ENCODE measurements around the gene SCRT2. TPM values are rescaled to one million over a fixed set of nuclear protein-coding genes. Genes with fewer than 3 reads are reported as not detected.

SCRT2 gene
- total and polyA plus RNA-seq, 9 of the 15 experiments (the other 6 are each of a cell fraction or from before 2014, with no cell fraction given), result 0.04 to 0.75 (median 0.13) TPM; not detected in 2

DNA sequence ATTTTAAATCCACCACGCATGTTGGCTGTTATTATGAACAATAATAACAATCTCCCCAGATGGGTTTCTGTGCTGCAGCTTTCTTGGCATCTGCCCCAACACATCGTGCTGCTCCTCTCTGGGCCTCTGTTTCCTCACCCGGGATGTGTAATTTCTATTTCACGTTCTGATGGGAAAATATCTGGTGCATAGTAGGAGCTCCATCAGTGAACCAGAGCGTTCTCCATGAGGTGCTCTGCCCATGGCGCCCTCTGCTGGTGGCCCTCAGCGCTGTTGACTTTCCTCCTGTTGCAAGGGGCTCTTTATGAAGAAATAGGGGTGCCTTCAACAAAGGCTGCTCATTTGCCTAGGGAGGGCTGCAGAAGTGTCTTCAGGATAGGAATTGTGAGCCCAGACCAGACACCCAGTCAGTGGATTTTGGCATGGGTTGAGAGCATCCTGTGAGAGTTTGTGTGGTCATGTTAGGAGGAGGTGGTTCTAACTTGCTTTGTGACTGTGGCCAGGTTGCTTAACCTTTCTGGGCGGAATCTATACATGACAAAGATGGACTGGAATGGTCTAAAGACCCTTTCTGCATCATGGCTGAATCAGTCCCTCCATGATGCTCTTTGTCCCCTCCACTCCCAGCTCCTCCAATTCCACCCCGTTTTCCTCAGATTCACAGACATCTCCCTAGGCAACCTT, 8.1 kb downstream of the SCRT2 start (continued):
- TF ChIP-seq ZFP36 (IDR thresholded peaks at IDR 0.05; ENCODE audit: low read depth, low read length, partially characterized antibody) (peak; percentile 71), ZNF79 (CRISPR knock-in tag; IDR thresholded peaks at IDR 0.05; ENCODE audit: low read depth) (no peak), POLR2AphosphoS2 (IDR thresholded peaks at IDR 0.05; ENCODE audit: low read length) (no peak), CREBBP (IDR thresholded peaks at IDR 0.05; ENCODE audit: low read depth, low read length) (no peak), IFI16 (CRISPR knock-in tag; IDR thresholded peaks at IDR 0.05) (no peak), ZNF311 (CRISPR knock-in tag; IDR thresholded peaks at IDR 0.05) (no peak), ZBTB17 (CRISPR knock-in tag; IDR thresholded peaks at IDR 0.05) (no peak), ZBTB9 (CRISPR knock-in tag; IDR thresholded peaks at IDR 0.05) (no peak), CEBPG (CRISPR knock-in tag; IDR thresholded peaks at IDR 0.05) (peak; percentile 90), CEBPG (tag; conservative IDR thresholded peaks at IDR 0.05 in 1 of 2, IDR thresholded peaks at IDR 0.05 in 1 of 2) (no peak), XRCC5 (IDR thresholded peaks at IDR 0.05; ENCODE audit: low read depth, low read length) (0 out of 2 replicates have a peak, but pooled peaks have one; percentile 44), ESRRA (IDR thresholded peaks at IDR 0.05; ENCODE audit: borderline replicate concordance, low read depth) (no peak), HMBOX1 (IDR thresholded peaks at IDR 0.05) (no peak), PYGO2 (tag; IDR thresholded peaks at IDR 0.05) (no peak), ZNF174 (CRISPR knock-in tag; IDR thresholded peaks at IDR 0.05) (no peak), ZNF121 (CRISPR knock-in tag; conservative IDR thresholded peaks at IDR 0.05) (no peak), ZSCAN32 (CRISPR knock-in tag; IDR thresholded peaks at IDR 0.05) (no peak)
- TF ChIP-seq, protein P1, sequence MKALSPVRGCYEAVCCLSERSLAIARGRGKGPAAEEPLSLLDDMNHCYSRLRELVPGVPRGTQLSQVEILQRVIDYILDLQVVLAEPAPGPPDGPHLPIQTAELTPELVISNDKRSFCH (CRISPR knock-in tag; IDR thresholded peaks at IDR 0.05), result no peak
- TF ChIP-seq, protein P1 (tag; IDR thresholded peaks at IDR 0.05), result no peak
- TF ChIP-seq, protein P2, sequence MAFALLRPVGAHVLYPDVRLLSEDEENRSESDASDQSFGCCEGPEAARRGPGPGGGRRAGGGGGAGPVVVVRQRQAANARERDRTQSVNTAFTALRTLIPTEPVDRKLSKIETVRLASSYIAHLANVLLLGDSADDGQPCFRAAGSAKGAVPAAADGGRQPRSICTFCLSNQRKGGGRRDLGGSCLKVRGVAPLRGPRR (CRISPR knock-in tag; IDR thresholded peaks at IDR 0.05), result no peak
- TF ChIP-seq, protein P3, sequence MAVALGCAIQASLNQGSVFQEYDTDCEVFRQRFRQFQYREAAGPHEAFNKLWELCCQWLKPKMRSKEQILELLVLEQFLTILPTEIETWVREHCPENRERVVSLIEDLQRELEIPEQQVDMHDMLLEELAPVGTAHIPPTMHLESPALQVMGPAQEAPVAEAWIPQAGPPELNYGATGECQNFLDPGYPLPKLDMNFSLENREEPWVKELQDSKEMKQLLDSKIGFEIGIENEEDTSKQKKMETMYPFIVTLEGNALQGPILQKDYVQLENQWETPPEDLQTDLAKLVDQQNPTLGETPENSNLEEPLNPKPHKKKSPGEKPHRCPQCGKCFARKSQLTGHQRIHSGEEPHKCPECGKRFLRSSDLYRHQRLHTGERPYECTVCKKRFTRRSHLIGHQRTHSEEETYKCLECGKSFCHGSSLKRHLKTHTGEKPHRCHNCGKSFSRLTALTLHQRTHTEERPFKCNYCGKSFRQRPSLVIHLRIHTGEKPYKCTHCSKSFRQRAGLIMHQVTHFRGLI (CRISPR knock-in tag; IDR thresholded peaks at IDR 0.05), result no peak
- TF ChIP-seq, protein P4, sequence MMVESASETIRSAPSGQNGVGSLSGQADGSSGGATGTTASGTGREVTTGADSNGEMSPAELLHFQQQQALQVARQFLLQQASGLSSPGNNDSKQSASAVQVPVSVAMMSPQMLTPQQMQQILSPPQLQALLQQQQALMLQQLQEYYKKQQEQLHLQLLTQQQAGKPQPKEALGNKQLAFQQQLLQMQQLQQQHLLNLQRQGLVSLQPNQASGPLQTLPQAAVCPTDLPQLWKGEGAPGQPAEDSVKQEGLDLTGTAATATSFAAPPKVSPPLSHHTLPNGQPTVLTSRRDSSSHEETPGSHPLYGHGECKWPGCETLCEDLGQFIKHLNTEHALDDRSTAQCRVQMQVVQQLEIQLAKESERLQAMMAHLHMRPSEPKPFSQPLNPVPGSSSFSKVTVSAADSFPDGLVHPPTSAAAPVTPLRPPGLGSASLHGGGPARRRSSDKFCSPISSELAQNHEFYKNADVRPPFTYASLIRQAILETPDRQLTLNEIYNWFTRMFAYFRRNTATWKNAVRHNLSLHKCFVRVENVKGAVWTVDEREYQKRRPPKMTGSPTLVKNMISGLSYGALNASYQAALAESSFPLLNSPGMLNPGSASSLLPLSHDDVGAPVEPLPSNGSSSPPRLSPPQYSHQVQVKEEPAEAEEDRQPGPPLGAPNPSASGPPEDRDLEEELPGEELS (CRISPR knock-in tag; IDR thresholded peaks at IDR 0.05; ENCODE audit: borderline replicate concordance), result no peak

All from K562 (cell line).